ENCODE measurements around the gene IMMP2L. TPM values are rescaled to one million over a fixed set of nuclear protein-coding genes. Genes with fewer than 3 reads are reported as not detected.
A peak's percentile ranks its signal among the peaks of the same experiment; 100 is the strongest.

IMMP2L gene
- total and polyA plus RNA-seq, 2 of the 4 experiments (the other 2 are of a cell fraction), result 5.8 to 9.3 TPM

DNA sequence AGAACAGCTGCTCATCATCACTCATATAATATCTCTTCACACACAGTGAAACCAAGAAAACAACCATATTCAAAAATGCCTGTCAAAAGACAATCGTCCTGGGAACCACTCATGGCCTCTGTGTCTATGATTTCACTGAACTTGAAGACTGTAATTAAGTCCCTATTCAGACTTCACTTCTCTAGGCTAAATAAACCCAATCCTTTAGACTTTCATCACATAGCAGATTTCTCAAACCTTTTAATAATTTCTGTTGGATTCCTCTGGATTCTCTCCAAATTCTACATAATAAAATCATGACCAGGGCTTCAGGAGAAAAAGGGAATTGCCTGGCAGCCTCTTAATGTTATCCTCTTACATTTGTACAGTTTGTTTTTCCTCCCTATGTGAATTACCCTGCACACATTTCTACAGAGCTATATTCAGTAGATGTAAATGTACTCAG lies 270.2 kb downstream of the IMMP2L start:
- peak; percentile 44 for ATAC-seq (ENCODE audit: low read depth)
- no peak overlapping the region for H2AK5ac ChIP-seq (ENCODE audit: low read depth, low read length)
- H3K4me2 ChIP-seq (ENCODE audit: low read depth, low read length), result no peak overlapping the region

More for the DNA sequence above, 270.2 kb downstream of the IMMP2L start:
- Histone ChIP-seq H3K36me3 (ENCODE audit: control insufficient read depth, insufficient read depth, low read length) (no peaks in the 10 kb centered on the region), H3K9ac (ENCODE audit: low read depth, low read length) (no peak overlapping the region), H3K23ac (ENCODE audit: low read depth, low read length) (no peak overlapping the region), H3K4me3 (ENCODE audit: insufficient read depth, low read depth, low read length) (no peak overlapping the region), H3K14ac (replicated peaks; ENCODE audit: low read depth, low read length) (no peak overlapping the region), H3K4me1 (ENCODE audit: control insufficient read depth, insufficient read depth, low read length) (peaks cover 1% of the 10 kb centered on the region; the same call in 1 of the 2 replicates), H3K4ac (ENCODE audit: low read depth, low read length) (no peak overlapping the region), H4K20me1 (ENCODE audit: insufficient read depth, low read length) (no peaks in the 10 kb centered on the region), H3K27ac (ENCODE audit: insufficient read depth, low read length) (no peak overlapping the region), H4K91ac (ENCODE audit: insufficient read depth, low read depth, low read length) (no peak overlapping the region), H3K79me1 (ENCODE audit: low read depth in 1 of 2, low read length in 2 of 2) (no peaks in the 10 kb centered on the region), H4K5ac (ENCODE audit: low read depth, low read length) (no peak overlapping the region), H2AFZ (replicated peaks; ENCODE audit: low read length, poor library complexity) (no peak overlapping the region), H3K9me1 (ENCODE audit: insufficient read depth, low read length) (no peaks in the 10 kb centered on the region), H4K8ac (ENCODE audit: low read depth in 2 of 2, low read length in 2 of 2) (no peak overlapping the region), H2AK9ac (replicated peaks; ENCODE audit: low read depth, low read length, poor library complexity) (no peak overlapping the region), H2BK120ac (ENCODE audit: low read depth, low read length) (no peak overlapping the region), H3K27me3 (ENCODE audit: control insufficient read depth, insufficient read depth, low read length) (no peaks in the 10 kb centered on the region), H3K18ac (ENCODE audit: low read depth, low read length) (no peak overlapping the region), H3K9me3 (ENCODE audit: control insufficient read depth, insufficient read depth, low read length) (no peaks in the 10 kb centered on the region), H2BK5ac (ENCODE audit: low read depth, low read length, poor library complexity, severe bottlenecking) (no peak overlapping the region), H2BK20ac (ENCODE audit: low read depth, low read length) (no peak overlapping the region), H2BK15ac (ENCODE audit: low read depth, low read length) (no peak overlapping the region), H3K56ac (ENCODE audit: extremely low read depth, insufficient read depth, low read length) (no peak overlapping the region)
- TF ChIP-seq NFE2L2 (IDR thresholded peaks at IDR 0.05; ENCODE audit: low read depth, low read length), result no peak
- TF ChIP-seq FOS (IDR thresholded peaks at IDR 0.05; ENCODE audit: low read depth, low read length), result no peak
- TF ChIP-seq, protein P1, sequence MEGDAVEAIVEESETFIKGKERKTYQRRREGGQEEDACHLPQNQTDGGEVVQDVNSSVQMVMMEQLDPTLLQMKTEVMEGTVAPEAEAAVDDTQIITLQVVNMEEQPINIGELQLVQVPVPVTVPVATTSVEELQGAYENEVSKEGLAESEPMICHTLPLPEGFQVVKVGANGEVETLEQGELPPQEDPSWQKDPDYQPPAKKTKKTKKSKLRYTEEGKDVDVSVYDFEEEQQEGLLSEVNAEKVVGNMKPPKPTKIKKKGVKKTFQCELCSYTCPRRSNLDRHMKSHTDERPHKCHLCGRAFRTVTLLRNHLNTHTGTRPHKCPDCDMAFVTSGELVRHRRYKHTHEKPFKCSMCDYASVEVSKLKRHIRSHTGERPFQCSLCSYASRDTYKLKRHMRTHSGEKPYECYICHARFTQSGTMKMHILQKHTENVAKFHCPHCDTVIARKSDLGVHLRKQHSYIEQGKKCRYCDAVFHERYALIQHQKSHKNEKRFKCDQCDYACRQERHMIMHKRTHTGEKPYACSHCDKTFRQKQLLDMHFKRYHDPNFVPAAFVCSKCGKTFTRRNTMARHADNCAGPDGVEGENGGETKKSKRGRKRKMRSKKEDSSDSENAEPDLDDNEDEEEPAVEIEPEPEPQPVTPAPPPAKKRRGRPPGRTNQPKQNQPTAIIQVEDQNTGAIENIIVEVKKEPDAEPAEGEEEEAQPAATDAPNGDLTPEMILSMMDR (conservative IDR thresholded peaks at IDR 0.05; ENCODE audit: low read depth, low read length), result no peak
- TF ChIP-seq, protein P2, sequence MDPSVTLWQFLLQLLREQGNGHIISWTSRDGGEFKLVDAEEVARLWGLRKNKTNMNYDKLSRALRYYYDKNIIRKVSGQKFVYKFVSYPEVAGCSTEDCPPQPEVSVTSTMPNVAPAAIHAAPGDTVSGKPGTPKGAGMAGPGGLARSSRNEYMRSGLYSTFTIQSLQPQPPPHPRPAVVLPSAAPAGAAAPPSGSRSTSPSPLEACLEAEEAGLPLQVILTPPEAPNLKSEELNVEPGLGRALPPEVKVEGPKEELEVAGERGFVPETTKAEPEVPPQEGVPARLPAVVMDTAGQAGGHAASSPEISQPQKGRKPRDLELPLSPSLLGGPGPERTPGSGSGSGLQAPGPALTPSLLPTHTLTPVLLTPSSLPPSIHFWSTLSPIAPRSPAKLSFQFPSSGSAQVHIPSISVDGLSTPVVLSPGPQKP (IDR thresholded peaks at IDR 0.05; ENCODE audit: borderline replicate concordance, low read depth, low read length), result no peak
- TF ChIP-seq RCOR1 (IDR thresholded peaks at IDR 0.05; ENCODE audit: insufficient replicate concordance, low read length), result no peak
- TF ChIP-seq MXI1 (IDR thresholded peaks at IDR 0.05; ENCODE audit: borderline replicate concordance, low read depth, low read length), result no peak
- TF ChIP-seq POLR2A (IDR thresholded peaks at IDR 0.05; ENCODE audit: low read depth, low read length), result no peak
- TF ChIP-seq CHD1 (IDR thresholded peaks at IDR 0.05; ENCODE audit: low read depth, low read length), result no peak
- TF ChIP-seq MAZ (IDR thresholded peaks at IDR 0.05; ENCODE audit: borderline replicate concordance, low read depth, low read length), result no peak
- TF ChIP-seq CEBPB (IDR thresholded peaks at IDR 0.05; ENCODE audit: low read depth, low read length), result no peak
- no peak for TF ChIP-seq SMC3 (IDR thresholded peaks at IDR 0.05; ENCODE audit: low read depth, low read length)
- TF ChIP-seq, protein P3, sequence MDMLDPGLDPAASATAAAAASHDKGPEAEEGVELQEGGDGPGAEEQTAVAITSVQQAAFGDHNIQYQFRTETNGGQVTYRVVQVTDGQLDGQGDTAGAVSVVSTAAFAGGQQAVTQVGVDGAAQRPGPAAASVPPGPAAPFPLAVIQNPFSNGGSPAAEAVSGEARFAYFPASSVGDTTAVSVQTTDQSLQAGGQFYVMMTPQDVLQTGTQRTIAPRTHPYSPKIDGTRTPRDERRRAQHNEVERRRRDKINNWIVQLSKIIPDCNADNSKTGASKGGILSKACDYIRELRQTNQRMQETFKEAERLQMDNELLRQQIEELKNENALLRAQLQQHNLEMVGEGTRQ (IDR thresholded peaks at IDR 0.05; ENCODE audit: low read depth, low read length), result no peak
- TF ChIP-seq BHLHE40 (IDR thresholded peaks at IDR 0.05; ENCODE audit: low read depth, low read length), result no peak
- no peak for TF ChIP-seq RAD21 (IDR thresholded peaks at IDR 0.05; ENCODE audit: low read length)
- TF ChIP-seq MAFK (IDR thresholded peaks at IDR 0.05; ENCODE audit: low read depth, low read length), result no peak
- no TSS peak for BruUV-seq (replicated peaks)
- no CpG with 5 or more reads among the region's 1 CpG for WGBS, 2 experiments (ENCODE audit: extremely low coverage in 2 of 2, insufficient read length in 1 of 2)
- intact Hi-C loops (cut with micrococcal nuclease), result no loop called here
- DNase-seq, result peak; percentile 24
- CTCF ChIA-PET, result no interaction called here
- dilution Hi-C loops (cut with HindIII; ENCODE audit: low sequenced_read_pairs, unreplicated experiment), result no loop called here
- in situ Hi-C loops (cut with MboI; ENCODE audit: low sequenced_read_pairs), result no loop called here
- POLR2A ChIA-PET (ENCODE audit: unreplicated experiment), result no interaction called here
